Urinary bladder (tissue), 4 donors: ENCODE results near the gene NOC2L. TPM values are rescaled to one million over a fixed set of nuclear protein-coding genes. Genes with fewer than 3 reads are reported as not detected.
"Not testable (repeated sequence)": the region's sequence is repeated elsewhere in the genome, so short reads cannot be mapped to it uniquely, and the experiment has no call there.

Source experiments
- DNase-seq: peaks from one replicate; pipeline ENCODE4 v3.0.0-alpha.2; 2015; ENCODE audit errors: extremely low spot score
- H3K27ac ChIP-seq: one replicate; pipeline ENCODE4 v1.5.1; 2013; ENCODE audit warnings: low read depth, mild to moderate bottlenecking, moderate library complexity
- H3K36me3 ChIP-seq: one replicate; pipeline ENCODE4 v1.6.1; 2013; ENCODE audit warnings: mild to moderate bottlenecking, moderate library complexity; ENCODE audit not compliant: insufficient read depth
- H3K4me1 ChIP-seq: one replicate; pipeline ENCODE4 v1.6.1; 2013; ENCODE audit warnings: mild to moderate bottlenecking, moderate library complexity; ENCODE audit not compliant: insufficient read depth
- H3K4me3 ChIP-seq: one replicate; pipeline ENCODE4 v1.5.1; 2013; ENCODE audit warnings: low read depth, low read length
- WGBS: extraction: QIAGEN DNeasy Blood & Tissue Kit; methylation state at CpG from one replicate; pipeline ENCODE4 v1.1.7; 2013; 5-methylcytosine and 5-hydroxymethylcytosine counted together
- polyA plus RNA-seq: library from polyadenylated mRNA; stranded (reverse); fragments of 200-250 nt; gene quantifications from one replicate; pipeline ENCODE4 v1.2.3, GENCODE V29; 2013
- total RNA-seq: library from RNA; depleted of rRNA; stranded (reverse); fragments of >200 nt; gene quantifications from one replicate; pipeline ENCODE4 v1.2.3, GENCODE V29; 2014
- donor health status: healthy with polysubstance abuse.
- donor health status: healthy.

The NOC2L gene
- total and polyA plus RNA-seq, 2 donors = 27.1 to 59.5 TPM

- no peak for DNase-seq
- 86% methylated on average over 7 of the region's 7 CpGs for WGBS
Observed at GRCh38 chr1:952603-953002, 6.5 kb downstream of the NOC2L start.

GRCh38 chr1:952201-952600 lies 6.9 kb downstream of the NOC2L start:
- Histone ChIP-seq H3K4me3 (no peak overlapping the region), H3K4me1 (no peaks in the 10 kb centered on the region), H3K36me3 (peaks cover 15% of the 10 kb centered on the region), H3K27ac (no peak overlapping the region)
- WGBS = 91% methylated on average over 15 of the region's 15 CpGs
- DNase-seq = no peak

More at GRCh38 chr1:952603-953002, 6.5 kb downstream of the NOC2L start:
- Histone ChIP-seq H3K4me3 (no peak overlapping the region), H3K4me1 (no peaks in the 10 kb centered on the region), H3K27ac (no peak overlapping the region), H3K36me3 (peaks cover 15% of the 10 kb centered on the region)

- Histone ChIP-seq H3K4me1 (no peaks in the 10 kb centered on the region), H3K36me3 (peaks cover 16% of the 10 kb centered on the region), H3K4me3 (no peak overlapping the region), H3K27ac (no peak overlapping the region)
- 65% methylated on average over 6 of the region's 6 CpGs for WGBS
- no peak for DNase-seq
Observed at GRCh38 chr1:951364-951763, 7.7 kb downstream of the NOC2L start.

GRCh38 chr1:950881-951280 lies 8.2 kb downstream of the NOC2L start:
- DNase-seq = no peak
- H3K4me3 ChIP-seq = no peak overlapping the region
- peaks cover 20% of the 10 kb centered on the region for H3K36me3 ChIP-seq
- no peak overlapping the region for H3K27ac ChIP-seq
- WGBS = 90% methylated on average over 23 of the region's 23 CpGs
- no peaks in the 10 kb centered on the region for H3K4me1 ChIP-seq

GRCh38 chr1:950268-950667 lies 8.8 kb downstream of the NOC2L start:
- no peak overlapping the region for H3K27ac ChIP-seq
- no peaks in the 10 kb centered on the region for H3K4me1 ChIP-seq
- H3K4me3 ChIP-seq = no peak overlapping the region
- 85% methylated on average over 9 of the region's 9 CpGs for WGBS
- no peak for DNase-seq
- peaks cover 20% of the 10 kb centered on the region for H3K36me3 ChIP-seq

- Histone ChIP-seq H3K4me3 (no peak overlapping the region), H3K27ac (no peak overlapping the region), H3K36me3 (peaks cover 14% of the 10 kb centered on the region), H3K4me1 (no peaks in the 10 kb centered on the region)
- WGBS = 88% methylated on average over 15 of the region's 15 CpGs
- no peak for DNase-seq
Observed at GRCh38 chr1:947958-948357, 11.1 kb downstream of the NOC2L start.

GRCh38 chr1:946811-947210 lies 12.2 kb downstream of the NOC2L start:
- WGBS = 94% methylated on average over 13 of the region's 13 CpGs
- not testable (repeated sequence) for H3K4me1 ChIP-seq, H3K27ac ChIP-seq, H3K4me3 ChIP-seq, DNase-seq
- H3K36me3 ChIP-seq = peaks cover 14% of the 10 kb centered on the region

GRCh38 chr1:945688-946556 lies 13.1 kb downstream of the NOC2L start:
- Histone ChIP-seq H3K27ac (no peak overlapping the region), H3K36me3 (peaks cover 13% of the 10 kb centered on the region)

GRCh38 chr1:944341-945325 lies 14.4 kb downstream of the NOC2L start:
- no peaks in the 10 kb centered on the region for H3K4me1 ChIP-seq
- DNase-seq = no peak
- WGBS = 47% methylated on average over 28 of the region's 28 CpGs
- H3K36me3 ChIP-seq = peaks cover 11% of the 10 kb centered on the region
- peak overlapping the region; percentile 4 for H3K27ac ChIP-seq
- no peak overlapping the region for H3K4me3 ChIP-seq

More at GRCh38 chr1:945688-946556, 13.1 kb downstream of the NOC2L start:
- no peak overlapping the region for H3K4me3 ChIP-seq
- DNase-seq = no peak
- 89% methylated on average over 29 of the region's 29 CpGs for WGBS
- no peaks in the 10 kb centered on the region for H3K4me1 ChIP-seq

- Histone ChIP-seq H3K4me1 (no peaks in the 10 kb centered on the region), H3K27ac (peak overlapping the region; percentile 76), H3K4me3 (no peak overlapping the region), H3K36me3 (peaks cover 11% of the 10 kb centered on the region)
- 65% methylated on average over 27 of the region's 27 CpGs for WGBS
- DNase-seq = no peak
Observed at GRCh38 chr1:943545-944340, 15.3 kb downstream of the NOC2L start.

- no peaks in the 10 kb centered on the region for H3K4me1 ChIP-seq
Observed at GRCh38 chr1:942864-943533, 16.1 kb downstream of the NOC2L start.

GRCh38 chr1:942411-942821 lies 16.6 kb downstream of the NOC2L start:
- Histone ChIP-seq H3K4me1 (no peaks in the 10 kb centered on the region), H3K27ac (peak overlapping the region; percentile 85), H3K36me3 (peaks cover 4% of the 10 kb centered on the region), H3K4me3 (peak overlapping the region; percentile 48)
- DNase-seq = no peak
- WGBS = 2% methylated on average over 48 of the region's 48 CpGs

More at GRCh38 chr1:942864-943533, 16.1 kb downstream of the NOC2L start:
- peaks cover 8% of the 10 kb centered on the region for H3K36me3 ChIP-seq
- no peak for DNase-seq
- WGBS = 16% methylated on average over 27 of the region's 27 CpGs
- peak overlapping the region; percentile 85 for H3K27ac ChIP-seq
- peak overlapping the region; percentile 48 for H3K4me3 ChIP-seq
